ENCODE results near the gene LRRN4CL. TPM values are rescaled to one million over a fixed set of nuclear protein-coding genes. Genes with fewer than 3 reads are reported as not detected.

LRRN4CL gene
- total and polyA plus RNA-seq, 11 donors, result 0.63 to 8.6 (median 2.5) TPM

DNA sequence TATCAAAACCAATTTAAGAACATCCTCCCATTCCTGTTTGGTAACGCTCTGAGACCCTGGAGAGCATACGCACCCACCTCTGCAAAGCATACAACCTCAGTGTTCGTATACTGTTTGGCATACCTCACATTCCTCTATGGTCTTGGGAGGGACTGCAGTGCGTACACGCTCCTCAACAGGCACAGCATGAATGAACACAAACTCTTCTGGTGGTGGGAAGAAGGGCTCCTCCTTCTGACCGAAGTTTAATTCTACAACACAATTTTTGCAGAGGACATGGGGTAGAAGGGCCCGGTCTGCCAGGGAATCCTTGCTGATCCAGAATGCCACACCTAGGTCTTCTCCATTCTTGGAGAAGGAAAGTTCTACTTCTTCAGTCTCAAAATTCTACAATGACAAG, 32.7 kb upstream of the LRRN4CL start:
- H3K27ac ChIP-seq, result no peak overlapping the region
- intact Hi-C loops (cut with DNase I), result loop anchor here in 2 of 10 donors (10.0 kb wide), 2 partner anchors 123 to 133 kb away; no protein-coding TSS in a partner anchor
- H3K27me3 ChIP-seq, result no peaks in the 10 kb centered on the region
- no peaks in the 10 kb centered on the region for H3K9me3 ChIP-seq
- peaks cover 0 to 37% (median 22%) of the 10 kb centered on the region in 12 donors for H3K4me1 ChIP-seq
- ATAC-seq (no peak), DNase-seq (no peak)
- H3K36me3 ChIP-seq, result peaks cover 7 to 80% (median 74%) of the 10 kb centered on the region in 9 donors
- 47 to 60% (median 56%) methylated on average over 6 to 7 of the region's 7 CpGs for WGBS, 4 donors
- TF ChIP-seq, protein P1, sequence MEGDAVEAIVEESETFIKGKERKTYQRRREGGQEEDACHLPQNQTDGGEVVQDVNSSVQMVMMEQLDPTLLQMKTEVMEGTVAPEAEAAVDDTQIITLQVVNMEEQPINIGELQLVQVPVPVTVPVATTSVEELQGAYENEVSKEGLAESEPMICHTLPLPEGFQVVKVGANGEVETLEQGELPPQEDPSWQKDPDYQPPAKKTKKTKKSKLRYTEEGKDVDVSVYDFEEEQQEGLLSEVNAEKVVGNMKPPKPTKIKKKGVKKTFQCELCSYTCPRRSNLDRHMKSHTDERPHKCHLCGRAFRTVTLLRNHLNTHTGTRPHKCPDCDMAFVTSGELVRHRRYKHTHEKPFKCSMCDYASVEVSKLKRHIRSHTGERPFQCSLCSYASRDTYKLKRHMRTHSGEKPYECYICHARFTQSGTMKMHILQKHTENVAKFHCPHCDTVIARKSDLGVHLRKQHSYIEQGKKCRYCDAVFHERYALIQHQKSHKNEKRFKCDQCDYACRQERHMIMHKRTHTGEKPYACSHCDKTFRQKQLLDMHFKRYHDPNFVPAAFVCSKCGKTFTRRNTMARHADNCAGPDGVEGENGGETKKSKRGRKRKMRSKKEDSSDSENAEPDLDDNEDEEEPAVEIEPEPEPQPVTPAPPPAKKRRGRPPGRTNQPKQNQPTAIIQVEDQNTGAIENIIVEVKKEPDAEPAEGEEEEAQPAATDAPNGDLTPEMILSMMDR (IDR thresholded peaks at IDR 0.05), result no peak
- TF ChIP-seq POLR2A (IDR thresholded peaks at IDR 0.05), result no peak
- no peak overlapping the region for H3K4me3 ChIP-seq

DNA sequence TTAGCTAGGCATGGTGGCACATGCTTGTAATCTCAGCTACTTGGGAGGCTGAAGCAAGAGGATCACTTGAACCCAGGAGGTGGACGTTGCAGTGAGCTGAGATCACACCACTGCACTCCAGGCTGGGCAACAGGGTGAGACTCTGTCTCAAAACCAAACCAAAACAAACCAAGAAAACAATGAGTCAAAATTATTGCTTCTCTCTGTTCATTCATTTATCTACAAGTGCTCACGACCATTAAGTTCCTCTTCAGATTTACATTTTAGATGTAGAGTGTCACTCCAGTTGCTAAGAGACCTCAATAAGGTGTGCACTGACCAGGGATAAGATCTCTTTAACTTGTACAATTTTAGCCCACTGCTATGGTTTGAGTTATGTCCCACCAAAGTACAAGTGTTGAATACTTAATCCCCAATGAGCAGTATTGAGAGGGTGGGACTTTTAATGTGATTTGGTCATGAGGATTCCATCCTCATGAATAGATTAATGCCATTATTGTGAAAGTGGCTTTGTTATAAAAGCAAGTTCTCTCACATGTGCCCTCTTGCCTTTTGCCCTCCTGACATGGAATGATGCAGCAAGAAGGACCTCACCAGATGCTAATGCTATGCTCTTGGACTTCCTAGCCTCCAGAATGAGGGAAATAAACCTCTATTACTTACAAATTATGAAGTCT, 30.1 kb upstream of the LRRN4CL start:
- no peak for DNase-seq
- no peak for ATAC-seq
- intact Hi-C loops (cut with DNase I), result no loop called here
- Histone ChIP-seq H3K36me3 (peaks cover 16 to 100% (median 96%) of the 10 kb centered on the region in 9 donors), H3K27me3 (no peaks in the 10 kb centered on the region), H3K9me3 (no peaks in the 10 kb centered on the region), H3K27ac (no peak overlapping the region), H3K4me3 (no peak overlapping the region), H3K4me1 (peaks cover 0 to 21% (median 10%) of the 10 kb centered on the region in 12 donors)
- WGBS, 4 donors, result 69 to 83% (median 81%) methylated on average over 2 of the region's 2 CpGs
- no peak for TF ChIP-seq POLR2A (IDR thresholded peaks at IDR 0.05)
- TF ChIP-seq, protein P1 (IDR thresholded peaks at IDR 0.05), result no peak

DNA sequence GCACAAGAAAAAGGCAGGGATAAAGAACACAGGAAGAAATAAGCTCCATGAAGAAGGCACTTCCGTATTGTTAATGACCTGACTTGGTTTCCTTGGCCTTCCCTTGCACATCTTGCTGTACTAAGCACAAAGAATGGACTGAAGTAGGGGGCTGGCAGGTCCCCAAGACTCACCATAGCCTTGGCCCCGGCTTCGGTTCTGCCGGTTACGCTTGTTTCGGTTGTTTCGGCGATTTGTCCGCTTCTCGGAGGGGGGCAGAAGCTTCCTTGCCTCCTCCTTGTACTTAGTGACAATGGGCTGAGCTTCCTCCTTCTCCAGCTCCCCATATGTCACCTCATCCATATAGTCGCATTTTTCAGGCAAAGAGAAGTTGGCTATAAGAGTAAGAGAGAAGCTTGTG, 27.5 kb upstream of the LRRN4CL start:
- no peak overlapping the region for H3K27ac ChIP-seq
- H3K4me1 ChIP-seq, result peaks cover 0 to 26% (median 11%) of the 10 kb centered on the region in 12 donors
- DNase-seq (no peak), ATAC-seq (no peak)
- 89 to 94% (median 90%) methylated on average over 11 of the region's 11 CpGs for WGBS, 4 donors
- TF ChIP-seq POLR2A (IDR thresholded peaks at IDR 0.05), result no peak
- TF ChIP-seq, protein P1 (IDR thresholded peaks at IDR 0.05), result no peak
- peaks cover 13 to 100% (median 98%) of the 10 kb centered on the region in 9 donors for H3K36me3 ChIP-seq
- intact Hi-C loops (cut with DNase I), result no loop called here
- no peak overlapping the region for H3K4me3 ChIP-seq
- no peaks in the 10 kb centered on the region for H3K9me3 ChIP-seq
- H3K27me3 ChIP-seq, result no peaks in the 10 kb centered on the region

DNA sequence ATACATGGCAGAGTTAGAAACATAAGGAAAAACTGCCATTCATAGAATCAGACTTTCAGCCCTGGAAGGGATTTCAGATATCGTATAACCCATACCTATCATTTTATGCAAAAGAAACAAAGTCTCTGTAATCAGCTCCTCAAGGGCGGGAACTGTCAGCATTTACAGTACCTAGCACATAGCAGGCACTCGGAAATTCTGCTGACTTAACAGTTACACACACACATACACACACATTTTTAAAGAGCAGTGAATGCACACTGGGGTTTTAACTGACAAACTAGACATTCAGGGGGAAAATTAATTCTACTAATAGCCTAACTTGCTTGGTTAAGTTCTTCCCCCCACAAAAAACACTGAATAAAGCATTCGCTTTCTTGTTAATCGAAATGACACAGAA, 26.9 kb upstream of the LRRN4CL start:
- 87 to 91% (median 90%) methylated on average over 5 of the region's 5 CpGs for WGBS, 4 donors
- Histone ChIP-seq H3K4me3 (no peak overlapping the region), H3K4me1 (peaks cover 0 to 26% (median 11%) of the 10 kb centered on the region in 12 donors), H3K27ac (no peak overlapping the region), H3K27me3 (no peaks in the 10 kb centered on the region), H3K9me3 (no peaks in the 10 kb centered on the region), H3K36me3 (peaks cover 13 to 100% (median 98%) of the 10 kb centered on the region in 9 donors)
- TF ChIP-seq, protein P1 (IDR thresholded peaks at IDR 0.05), result no peak
- TF ChIP-seq POLR2A (IDR thresholded peaks at IDR 0.05), result no peak
- ATAC-seq (no peak), DNase-seq (no peak)
- intact Hi-C loops (cut with DNase I), result no loop called here
